Astrocyte of the spinal cord (primary cell): ENCODE data around the gene CDK4.
"Not testable (repeated sequence)": the region's sequence is repeated elsewhere in the genome, so short reads cannot be mapped to it uniquely, and the experiment has no call there.

ENCODE experiments used
- DNase-seq: peaks from one replicate; pipeline ENCODE4 v3.0.0; 2011; ENCODE audit warnings: low read depth, low spot score
- H3K4me3 ChIP-seq: 2 replicates; pipeline ENCODE4 v1.5.1; 2011; ENCODE audit warnings: low read depth, mild to moderate bottlenecking, low read length, moderate library complexity
- in situ Hi-C: cut with HindIII; loops from 2 replicates; pipeline ENCODE4 v1.10.0; 2017; ENCODE audit warnings: low sequenced_read_pairs
- TF ChIP-seq, protein P1 (sequence below): IDR thresholded peaks from 2 replicates; pipeline ENCODE4 v1.5.1; 2012; ENCODE audit warnings: low read depth, mild to moderate bottlenecking, low read length, inconsistent platforms

The CDK4 gene

DNA sequence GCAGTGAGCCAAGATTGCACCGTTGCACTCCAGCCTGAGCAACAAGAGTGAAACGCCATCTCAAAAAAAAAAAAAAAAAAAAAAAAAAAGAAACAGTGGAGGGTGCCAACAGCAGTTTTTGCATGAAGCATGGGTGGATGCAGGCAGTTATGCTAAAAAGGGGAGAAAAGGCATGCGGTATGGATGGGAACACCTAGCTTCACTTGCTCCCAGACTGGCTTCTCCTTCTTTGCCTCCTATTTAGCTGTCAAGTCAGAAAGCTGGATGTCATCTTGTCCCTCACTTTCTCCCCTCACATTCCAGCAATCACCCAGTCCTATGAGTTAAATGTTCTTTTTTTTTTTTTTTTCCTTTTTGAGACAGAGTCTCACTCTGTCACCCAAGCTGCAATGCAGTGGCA is 22.9 kb upstream of the CDK4 start:
- TF ChIP-seq, protein P1, sequence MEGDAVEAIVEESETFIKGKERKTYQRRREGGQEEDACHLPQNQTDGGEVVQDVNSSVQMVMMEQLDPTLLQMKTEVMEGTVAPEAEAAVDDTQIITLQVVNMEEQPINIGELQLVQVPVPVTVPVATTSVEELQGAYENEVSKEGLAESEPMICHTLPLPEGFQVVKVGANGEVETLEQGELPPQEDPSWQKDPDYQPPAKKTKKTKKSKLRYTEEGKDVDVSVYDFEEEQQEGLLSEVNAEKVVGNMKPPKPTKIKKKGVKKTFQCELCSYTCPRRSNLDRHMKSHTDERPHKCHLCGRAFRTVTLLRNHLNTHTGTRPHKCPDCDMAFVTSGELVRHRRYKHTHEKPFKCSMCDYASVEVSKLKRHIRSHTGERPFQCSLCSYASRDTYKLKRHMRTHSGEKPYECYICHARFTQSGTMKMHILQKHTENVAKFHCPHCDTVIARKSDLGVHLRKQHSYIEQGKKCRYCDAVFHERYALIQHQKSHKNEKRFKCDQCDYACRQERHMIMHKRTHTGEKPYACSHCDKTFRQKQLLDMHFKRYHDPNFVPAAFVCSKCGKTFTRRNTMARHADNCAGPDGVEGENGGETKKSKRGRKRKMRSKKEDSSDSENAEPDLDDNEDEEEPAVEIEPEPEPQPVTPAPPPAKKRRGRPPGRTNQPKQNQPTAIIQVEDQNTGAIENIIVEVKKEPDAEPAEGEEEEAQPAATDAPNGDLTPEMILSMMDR, result no peak
- in situ Hi-C loops, result no loop called here

DNA sequence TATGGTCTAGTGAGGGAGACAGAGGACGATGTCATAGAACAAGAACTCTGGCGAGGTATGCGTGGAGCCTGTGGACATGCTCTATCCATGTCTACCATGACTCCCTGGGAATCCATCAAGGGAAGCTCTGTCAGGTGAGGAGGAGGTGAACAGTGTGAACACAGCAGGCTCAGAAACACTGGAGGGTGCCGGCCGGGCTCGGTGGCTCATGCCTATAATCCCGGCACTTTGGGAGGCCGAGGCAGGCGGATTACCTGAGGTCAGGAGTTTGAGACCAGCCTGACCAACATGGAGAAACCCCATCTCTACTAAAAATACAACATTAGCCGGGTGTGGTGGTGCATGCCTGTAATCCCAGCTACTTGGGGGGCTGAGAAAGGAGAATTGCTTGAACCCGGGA is 22.5 kb upstream of the CDK4 start:
- DNase-seq, H3K4me3 ChIP-seq, in situ Hi-C loops: not testable (repeated sequence)

More for the DNA sequence above, 22.9 kb upstream of the CDK4 start:
- no peak overlapping the region for H3K4me3 ChIP-seq
- no peak for DNase-seq

DNA sequence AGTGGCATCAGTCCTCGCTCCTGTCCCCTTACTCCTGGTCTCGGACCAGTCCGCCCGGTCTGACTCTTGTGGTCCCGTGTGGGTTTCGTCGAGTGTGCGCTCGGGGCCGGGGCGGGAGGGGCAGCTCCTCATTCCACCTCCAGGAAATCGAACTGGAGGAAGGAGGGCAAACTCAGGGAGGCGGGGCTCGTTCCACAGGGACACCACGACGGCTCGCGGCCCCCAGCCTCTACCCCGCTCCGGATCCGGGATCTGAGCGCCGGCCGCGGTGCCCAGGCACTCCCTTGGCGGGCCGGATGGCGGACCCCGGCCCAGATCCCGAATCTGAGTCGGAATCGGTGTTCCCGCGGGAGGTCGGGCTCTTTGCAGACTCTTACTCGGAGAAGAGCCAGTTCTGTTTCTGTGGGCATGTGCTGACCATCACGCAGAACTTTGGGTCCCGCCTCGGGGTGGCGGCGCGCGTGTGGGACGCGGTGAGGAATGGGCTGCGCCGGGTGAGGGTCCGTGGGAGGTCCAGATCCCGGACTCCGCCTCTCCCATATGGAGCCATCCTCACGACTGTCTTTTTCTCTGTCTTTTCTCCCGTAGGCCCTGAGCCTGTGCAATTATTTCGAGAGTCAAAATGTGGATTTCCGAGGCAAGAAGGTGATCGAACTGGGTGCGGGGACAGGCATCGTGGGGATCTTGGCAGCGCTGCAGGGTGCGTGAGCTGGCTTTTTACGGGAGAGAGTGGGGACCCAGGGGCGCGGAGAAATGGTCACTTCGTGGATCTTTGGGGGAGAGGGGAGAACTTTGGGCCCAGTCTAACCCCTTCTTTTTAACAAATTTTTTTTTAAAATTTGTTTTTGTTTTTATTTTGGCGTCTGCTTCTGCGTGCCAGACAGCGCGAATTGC is 20.6 kb upstream of the CDK4 start, which contains the start of gene EEF1AKMT3:
Gene EEF1AKMT3, plus strand, starts transcription at position 186 of the 894 bp plus-strand sequence. Its CDS starts 111 bp downstream, at position 297.
- TF ChIP-seq, protein P1, result no peak
- no peak for DNase-seq
- in situ Hi-C loops, result no loop called here
- peak within 1 kb of the TSS; percentile 70 for H3K4me3 ChIP-seq

DNA sequence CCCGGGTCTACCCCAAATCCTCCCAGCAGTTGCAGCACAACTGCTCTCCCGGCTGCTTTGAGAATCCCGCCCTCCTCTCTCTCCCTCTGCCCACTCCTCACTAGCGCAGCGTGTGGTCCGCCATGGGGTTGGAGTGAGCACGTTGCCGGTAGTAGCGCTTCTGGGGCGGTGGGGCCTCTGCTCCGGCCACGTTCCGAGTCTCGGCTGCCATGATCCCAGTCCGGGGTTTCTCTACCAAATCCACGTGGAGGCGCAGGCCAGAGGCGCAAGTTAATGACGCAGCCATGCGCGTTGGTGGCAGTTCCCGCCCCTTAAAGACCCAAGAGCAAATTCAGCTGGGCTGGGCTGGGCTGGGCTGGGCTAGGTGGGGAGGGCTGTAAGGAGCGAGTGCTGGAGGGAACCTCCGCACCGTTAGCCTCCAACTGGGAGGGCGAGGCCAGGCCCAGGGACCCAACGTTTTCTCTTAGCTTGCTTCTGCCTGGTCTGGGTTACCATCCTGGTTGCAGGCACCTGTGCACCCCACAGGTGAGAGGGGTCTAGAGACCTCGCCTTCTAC is 19.8 kb upstream of the CDK4 start, which contains the start of gene METTL1:
Gene METTL1, minus strand, starts transcription at position 233 of the 556 bp plus-strand sequence. Its CDS starts 22 bp downstream, at position 211.
- peak; percentile 99 for DNase-seq
- TF ChIP-seq, protein P1, result no peak
- in situ Hi-C loops, result no loop called here
- peak within 1 kb of the TSS; percentile 70 for H3K4me3 ChIP-seq

DNA sequence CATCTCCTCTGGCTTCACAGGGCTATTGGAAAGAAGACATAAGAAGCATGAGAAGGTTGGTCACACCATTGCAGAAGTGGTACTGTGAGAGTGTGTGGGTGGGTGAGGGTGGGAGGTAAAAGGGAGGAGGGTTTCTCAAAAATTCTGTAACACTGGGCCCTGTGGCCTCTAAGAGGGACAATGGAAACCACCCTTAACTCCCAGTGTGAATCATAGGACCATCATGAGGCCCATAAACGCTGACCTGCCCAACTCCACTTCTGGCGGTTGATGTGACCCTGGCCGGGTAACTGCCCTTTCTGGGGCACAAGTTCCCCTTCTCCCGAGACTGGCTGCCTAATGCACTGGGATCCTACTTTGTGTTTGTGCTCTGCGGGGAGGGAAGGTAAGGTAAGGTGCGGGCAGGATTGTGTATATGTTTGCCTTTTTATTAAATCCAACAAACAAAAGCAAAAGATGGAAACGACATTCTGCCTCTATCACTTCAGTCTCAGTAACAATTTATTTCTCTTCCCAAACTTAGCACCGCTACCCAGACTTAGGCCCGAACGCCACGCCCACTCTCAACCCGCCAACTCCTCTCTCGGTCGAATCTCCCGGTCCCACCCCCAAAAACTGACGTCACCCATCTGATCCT is 19.2 kb upstream of the CDK4 start:
- in situ Hi-C loops, result no loop called here
- peak overlapping the region; percentile 70 for H3K4me3 ChIP-seq
- DNase-seq, result no peak
- TF ChIP-seq, protein P1, result no peak

DNA sequence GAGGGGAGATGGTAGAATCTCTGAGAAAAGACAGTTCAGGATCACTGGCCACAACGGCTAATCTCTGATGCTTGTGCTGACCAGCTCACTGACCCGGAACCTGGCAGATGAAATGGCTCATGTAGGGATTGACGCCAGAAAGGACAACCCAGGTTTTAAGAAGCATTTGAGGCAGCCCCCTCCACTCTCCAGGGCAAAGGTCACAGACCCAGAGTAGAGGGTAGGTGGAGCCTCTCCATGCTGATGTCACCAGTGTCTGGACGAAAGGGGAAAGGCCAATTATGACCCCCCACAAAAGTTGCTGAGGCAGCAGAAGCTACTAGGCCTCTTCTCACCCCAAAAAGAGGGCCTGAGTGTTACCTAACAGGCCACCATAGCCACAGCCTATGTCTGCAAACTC is 18.6 kb upstream of the CDK4 start:
- TF ChIP-seq, protein P1, result no peak
- in situ Hi-C loops, result no loop called here
- no peak for DNase-seq
- no peak overlapping the region for H3K4me3 ChIP-seq
